CD14-positive monocyte (primary cell): ENCODE results near the gene UGT1A3. TPM values are rescaled to one million over a fixed set of nuclear protein-coding genes. Genes with fewer than 3 reads are reported as not detected.

Experiments
- DNase-seq, 3 donors: peaks; one replicate each; pipeline ENCODE4 v3.0.0-alpha.2; 2011 to 2022
- H2AFZ ChIP-seq: 2 replicates; pipeline ENCODE4 v1.6.0; 2012; ENCODE audit warnings: mild to moderate bottlenecking, low read depth, low read length, inconsistent platforms; ENCODE audit not compliant: insufficient read depth, poor library complexity, severe bottlenecking
- H3K27ac ChIP-seq, 2 donors: 1 replicate in 1 of 2; 2 replicates in 1 of 2; pipeline ENCODE4 v1.5.1; 2012 to 2013; ENCODE audit warnings: low read length in 2 of 2, control low read depth in 1 of 2, inconsistent platforms in 1 of 2, low read depth in 1 of 2, mild to moderate bottlenecking in 1 of 2
- H3K27me3 ChIP-seq, 2 donors: one replicate each; pipeline versions ENCODE4 v1.6.0 to v1.6.1; 2011 to 2013; ENCODE audit warnings: low read length in 2 of 2; ENCODE audit not compliant: control insufficient read depth in 2 of 2, insufficient read depth in 2 of 2
- H3K36me3 ChIP-seq, 2 donors: replicated peaks in 1 of 2; 1 replicate in 1 of 2; 2 replicates in 1 of 2; pipeline versions ENCODE4 v1.5.1 to v1.6.1; 2012 to 2013; ENCODE audit warnings: low read length in 2 of 2, control low read depth in 1 of 2, inconsistent platforms in 1 of 2, mild to moderate bottlenecking in 1 of 2; ENCODE audit not compliant: insufficient read depth in 2 of 2, control insufficient read depth in 1 of 2
- H3K4me1 ChIP-seq, 2 donors: 1 replicate in 1 of 2; 2 replicates in 1 of 2; pipeline versions ENCODE4 v1.5.1 to v1.6.1; 2012 to 2013; ENCODE audit warnings: low read length in 2 of 2, control low read depth in 1 of 2, inconsistent platforms in 1 of 2, mild to moderate bottlenecking in 1 of 2, moderate library complexity in 1 of 2; ENCODE audit not compliant: insufficient read depth in 2 of 2, control insufficient read depth in 1 of 2
- H3K4me2 ChIP-seq: replicated peaks from 2 replicates; pipeline ENCODE3; 2012; ENCODE audit warnings: low read length, moderate library complexity, mild to moderate bottlenecking; ENCODE audit not compliant: poor library complexity, severe bottlenecking; ENCODE audit errors: extremely low read depth
- H3K4me3 ChIP-seq, 3 experiments: fragments of 200-600 bp in 1 of 3; sonication (generic) in 1 of 3; replicated peaks in 1 of 3; 1 replicate in 2 of 3; 2 replicates in 1 of 3; pipeline ENCODE4 v1.5.1; 2011 to 2013; ENCODE audit warnings: low read length in 3 of 3, mild to moderate bottlenecking in 3 of 3, control low read depth in 2 of 3, low read depth in 2 of 3, inconsistent platforms in 1 of 3, moderate library complexity in 1 of 3
- H3K79me2 ChIP-seq: 2 replicates; pipeline ENCODE4 v1.6.0; 2012; ENCODE audit warnings: mild to moderate bottlenecking, control low read depth, inconsistent platforms, low read length, moderate library complexity; ENCODE audit not compliant: insufficient read depth
- H3K9ac ChIP-seq: 2 replicates; pipeline ENCODE4 v1.6.0; 2017; ENCODE audit warnings: low read length, mild to moderate bottlenecking; ENCODE audit not compliant: insufficient read depth, poor library complexity, severe bottlenecking
- H3K9me3 ChIP-seq, 2 donors: replicated peaks in 1 of 2; 1 replicate in 1 of 2; 2 replicates in 1 of 2; pipeline versions ENCODE4 v1.5.1 to v1.6.1; 2012 to 2013; ENCODE audit warnings: low read length in 2 of 2, control low read depth in 1 of 2; ENCODE audit not compliant: control insufficient read depth in 1 of 2, insufficient read depth in 1 of 2
- H4K20me1 ChIP-seq: 2 replicates; pipeline ENCODE4 v1.6.0; 2012; ENCODE audit warnings: mild to moderate bottlenecking, low read length, control low read depth, moderate library complexity; ENCODE audit not compliant: insufficient read depth
- H3K27ac Mint-ChIP-seq, 7 donors: one replicate each; pipeline ENCODE4 v1.8.0; 2020; ENCODE audit warnings: mild to moderate bottlenecking in 7 of 7, mixed read lengths in 7 of 7, moderate library complexity in 6 of 7, inconsistent platforms in 2 of 7
- H3K27me3 Mint-ChIP-seq, 3 donors: one replicate each; pipeline ENCODE4 v1.8.0; 2021 to 2022; ENCODE audit warnings: low read depth in 3 of 3, mild to moderate bottlenecking in 3 of 3, mixed read lengths in 3 of 3, moderate library complexity in 3 of 3, inconsistent platforms in 1 of 3
- H3K36me3 Mint-ChIP-seq, 2 donors: one replicate each; pipeline ENCODE4 v1.8.0; 2020; ENCODE audit warnings: mixed read lengths in 2 of 2, inconsistent platforms in 1 of 2, mild to moderate bottlenecking in 1 of 2
- H3K4me1 Mint-ChIP-seq: one replicate; pipeline ENCODE4 v1.8.0; 2020; ENCODE audit warnings: mild to moderate bottlenecking, mixed read lengths
- H3K4me3 Mint-ChIP-seq, 2 donors: one replicate each; pipeline ENCODE4 v1.8.0; 2020; ENCODE audit warnings: mild to moderate bottlenecking in 2 of 2, mixed read lengths in 2 of 2, moderate library complexity in 1 of 2
- H3K9me3 Mint-ChIP-seq, 7 donors: one replicate each; pipeline ENCODE4 v1.8.0; 2020 to 2022; ENCODE audit warnings: mixed read lengths in 7 of 7, mild to moderate bottlenecking in 6 of 7, moderate library complexity in 6 of 7, inconsistent platforms in 2 of 7
- CTCF ChIP-seq: fragments of 200-600 bp; IDR thresholded peaks from one replicate; pipeline ENCODE4 v1.8.0; 2022; ENCODE audit warnings: antibody characterized with exemption, mild to moderate bottlenecking
- WGBS: methylation state at CpG from one replicate; pipeline ENCODE4 v1.1.5; 2013; ENCODE audit warnings: missing lambda C conversion rate; ENCODE audit not compliant: insufficient coverage; 5-methylcytosine and 5-hydroxymethylcytosine counted together
- intact Hi-C, 2 donors: fragments of 100-400 bp; cut with micrococcal nuclease; formaldehyde crosslinking; loops; one replicate each; pipeline versions ENCODE4 v1.15.0 to v1.15.1; 2023
- polyA plus RNA-seq, 3 donors: library from polyadenylated mRNA; depleted of rRNA in 1 of 3; unstranded in 2 of 3; stranded (reverse) in 1 of 3; fragments of 300-500 nt in 2 of 3; fragments of >200 nt in 1 of 3; fragmentation: Illumina TruSeq in 2 of 3; gene quantifications; 1 replicate in 2 of 3; 2 replicates in 1 of 3; pipeline ENCODE4 v1.2.3, GENCODE V29; 2012 to 2021

UGT1A3 gene
- polyA plus RNA-seq, 3 donors: not detected

GRCh38 chr2:233791151-233791882 lies 62.5 kb downstream of the UGT1A3 start:
- Histone ChIP-seq H3K79me2 (no peaks in the 10 kb centered on the region), H3K4me3 (no peak overlapping the region), H4K20me1 (no peaks in the 10 kb centered on the region), H3K9me3 (no peaks in the 10 kb centered on the region), H3K27me3 (no peaks in the 10 kb centered on the region), H2AFZ (no peak overlapping the region), H3K4me1 (no peaks in the 10 kb centered on the region), H3K36me3 (no peaks in the 10 kb centered on the region), H3K4me2 (no peak overlapping the region), H3K27ac (no peak overlapping the region), H3K9ac (no peak overlapping the region)
- Mint-ChIP-seq H3K9me3 (peaks cover 0 to 2% (median under 1%) of the 10 kb centered on the region in 7 donors), H3K4me3 (no peak overlapping the region), H3K4me1 (no peaks in the 10 kb centered on the region), H3K27me3 (peaks cover 0 to 7% (median 4%) of the 10 kb centered on the region in 3 donors), H3K27ac (no peak overlapping the region), H3K36me3 (no peaks in the 10 kb centered on the region)
- intact Hi-C loops: no loop called here
- 94% methylated on average over 18 of the region's 18 CpGs for WGBS
- no peak for TF ChIP-seq CTCF
- DNase-seq: no peak

- H4K20me1 ChIP-seq: no peaks in the 10 kb centered on the region
- no peaks in the 10 kb centered on the region for H3K4me1 ChIP-seq
- 84% methylated on average over 9 of the region's 9 CpGs for WGBS
- DNase-seq: no peak
- no peaks in the 10 kb centered on the region for H3K79me2 ChIP-seq
- intact Hi-C loops: no loop called here
- H3K36me3 ChIP-seq: no peaks in the 10 kb centered on the region
- no peak overlapping the region for H3K4me3 ChIP-seq
- no peak for TF ChIP-seq CTCF
- no peak overlapping the region for H3K9ac ChIP-seq
- peaks cover 0 to 2% (median 0%) of the 10 kb centered on the region in 7 donors for H3K9me3 Mint-ChIP-seq
- H3K27me3 Mint-ChIP-seq: peaks cover 0 to 7% (median 4%) of the 10 kb centered on the region in 3 donors
- no peaks in the 10 kb centered on the region for H3K27me3 ChIP-seq
- H3K27ac ChIP-seq: no peak overlapping the region
- H3K4me1 Mint-ChIP-seq: no peaks in the 10 kb centered on the region
- no peak overlapping the region for H3K27ac Mint-ChIP-seq
- H3K4me2 ChIP-seq: no peak overlapping the region
- H3K4me3 Mint-ChIP-seq: no peak overlapping the region
- H3K9me3 ChIP-seq: no peaks in the 10 kb centered on the region
- H2AFZ ChIP-seq: no peak overlapping the region
- H3K36me3 Mint-ChIP-seq: no peaks in the 10 kb centered on the region
These were observed 63.1 kb downstream of the UGT1A3 start for GRCh38 chr2:233791883-233792329.
